HTR-8/SVneo (cell line): ENCODE data around the gene PAQR8.

Source experiments
- DNase-seq: peaks from one replicate; pipeline ENCODE4 v3.0.0; 2011; ENCODE audit warnings: low spot score, mixed read lengths; ENCODE audit not compliant: insufficient read length
- FAIRE-seq: peaks from 2 replicates; lab custom pipeline; 2011; peaks lifted over from hg19 to GRCh38; lab: Jason Lieb, UNC

The PAQR8 gene

DNA sequence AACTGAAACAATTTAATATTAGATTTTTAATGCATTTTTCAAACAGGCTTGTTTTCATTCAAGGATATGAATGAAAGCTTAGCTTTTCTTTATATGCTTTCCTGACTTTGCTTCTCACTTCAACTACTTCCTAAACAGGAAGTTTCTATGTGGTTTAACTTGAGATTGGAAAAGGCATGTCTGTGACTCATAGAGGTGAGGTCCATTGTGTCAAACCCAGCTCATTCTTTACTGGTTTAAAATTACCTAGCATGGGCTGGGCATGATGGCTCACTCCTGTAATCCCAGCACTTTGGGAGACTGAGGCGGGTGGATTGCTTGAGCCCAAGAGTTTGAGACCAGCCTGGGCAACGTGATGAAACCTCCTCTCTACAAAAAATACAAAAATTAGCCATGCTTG lies 92.6 kb downstream of the PAQR8 start:
- DNase-seq = peak; percentile 14
- no peak for FAIRE-seq

- no peak for FAIRE-seq
These were observed 95.1 kb downstream of the PAQR8 start for GRCh38 chr6:52457096-52457495.

More at GRCh38 chr6:52457096-52457495, 95.1 kb downstream of the PAQR8 start:
- DNase-seq = no peak
